DOHH2 (cell line): ENCODE data around the gene ECHS1.

ENCODE experiments used
- EZH2phosphoT487 ChIP-seq: fragments of 200-600 bp; sonication (generic); IDR thresholded peaks from 2 replicates; pipeline ENCODE4 v1.6.1; 2017; ENCODE audit warnings: borderline replicate concordance, mild to moderate bottlenecking, antibody characterized with exemption, low read length, moderate library complexity, mixed read lengths
- TF ChIP-seq, protein P1 (sequence below): fragments of 200-600 bp; sonication (generic); IDR thresholded peaks from one replicate; pipeline ENCODE4 v1.5.1; 2014; ENCODE audit warnings: antibody characterized with exemption, mild to moderate bottlenecking, low read depth, low read length; ENCODE audit not compliant: poor library complexity, severe bottlenecking

DNA sequence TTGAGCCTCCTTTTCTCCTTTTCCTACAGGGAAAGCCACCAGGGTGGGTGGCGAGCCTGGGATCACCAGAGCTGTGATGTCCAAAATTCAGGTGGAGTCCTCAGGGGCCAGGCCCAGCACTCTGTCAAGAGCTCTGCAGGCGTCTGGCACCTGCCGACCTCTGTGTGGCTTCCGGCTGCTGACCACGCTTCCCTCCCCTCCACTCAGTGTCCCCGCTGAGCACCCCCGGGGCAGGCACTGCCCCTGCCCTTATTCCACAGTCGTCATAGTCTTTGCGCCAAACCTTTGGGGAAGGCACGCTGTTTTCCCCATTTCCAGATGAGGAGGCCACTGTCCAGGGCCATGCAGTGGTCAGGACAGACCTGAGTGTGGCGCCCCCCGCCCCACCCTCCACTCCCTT lies 28.3 kb upstream of the ECHS1 start:
- TF ChIP-seq, protein P1, sequence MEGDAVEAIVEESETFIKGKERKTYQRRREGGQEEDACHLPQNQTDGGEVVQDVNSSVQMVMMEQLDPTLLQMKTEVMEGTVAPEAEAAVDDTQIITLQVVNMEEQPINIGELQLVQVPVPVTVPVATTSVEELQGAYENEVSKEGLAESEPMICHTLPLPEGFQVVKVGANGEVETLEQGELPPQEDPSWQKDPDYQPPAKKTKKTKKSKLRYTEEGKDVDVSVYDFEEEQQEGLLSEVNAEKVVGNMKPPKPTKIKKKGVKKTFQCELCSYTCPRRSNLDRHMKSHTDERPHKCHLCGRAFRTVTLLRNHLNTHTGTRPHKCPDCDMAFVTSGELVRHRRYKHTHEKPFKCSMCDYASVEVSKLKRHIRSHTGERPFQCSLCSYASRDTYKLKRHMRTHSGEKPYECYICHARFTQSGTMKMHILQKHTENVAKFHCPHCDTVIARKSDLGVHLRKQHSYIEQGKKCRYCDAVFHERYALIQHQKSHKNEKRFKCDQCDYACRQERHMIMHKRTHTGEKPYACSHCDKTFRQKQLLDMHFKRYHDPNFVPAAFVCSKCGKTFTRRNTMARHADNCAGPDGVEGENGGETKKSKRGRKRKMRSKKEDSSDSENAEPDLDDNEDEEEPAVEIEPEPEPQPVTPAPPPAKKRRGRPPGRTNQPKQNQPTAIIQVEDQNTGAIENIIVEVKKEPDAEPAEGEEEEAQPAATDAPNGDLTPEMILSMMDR = no peak
- TF ChIP-seq EZH2phosphoT487 = no peak
